HG03432 (cell line): ENCODE data around the gene ARSA.
"Not testable (repeated sequence)": the region's sequence is repeated elsewhere in the genome, so short reads cannot be mapped to it uniquely, and the experiment has no call there.

ENCODE experiments used
- ATAC-seq: cut with Tn5 transposase; IDR thresholded peaks from one replicate; pipeline ENCODE4 v1.9.1; 2021; ENCODE audit warnings: mild to moderate bottlenecking, moderate library complexity; ENCODE audit not compliant: unreplicated experiment

The ARSA gene

GRCh38 chr22:50627642-50628542, at the start of gene ARSA:
TSS of gene ARSA (minus strand) at chr22:50628152. CDS start at chr22:50627779, 373 bp downstream.
- peak; percentile 81 for ATAC-seq

GRCh38 chr22:50676661-50677492, 48.9 kb upstream of the ARSA start:
- no peak for ATAC-seq

GRCh38 chr22:50676180-50676636, 48.3 kb upstream of the ARSA start:
- no peak for ATAC-seq

GRCh38 chr22:50675553-50676179, 47.7 kb upstream of the ARSA start:
- no peak for ATAC-seq

GRCh38 chr22:50674606-50675552, 46.9 kb upstream of the ARSA start:
- no peak for ATAC-seq

- no peak for ATAC-seq
These were observed 46.2 kb upstream of the ARSA start for GRCh38 chr22:50674130-50674500.

- no peak for ATAC-seq
These were observed 45.5 kb upstream of the ARSA start for GRCh38 chr22:50673231-50674129.

GRCh38 chr22:50672471-50673230, 44.7 kb upstream of the ARSA start, which contains the start of gene SHANK3:
TSS of gene SHANK3 (plus strand) at chr22:50672823.
- ATAC-seq: no peak

- no peak for ATAC-seq
These were observed 44.1 kb upstream of the ARSA start for GRCh38 chr22:50672041-50672440.

- no peak for ATAC-seq
These were observed 43.7 kb upstream of the ARSA start for GRCh38 chr22:50671641-50672040.

GRCh38 chr22:50670914-50671538, 43.1 kb upstream of the ARSA start:
- ATAC-seq: no peak

GRCh38 chr22:50670513-50670912, 42.6 kb upstream of the ARSA start:
- no peak for ATAC-seq

- no peak for ATAC-seq
These were observed 37.8 kb upstream of the ARSA start for GRCh38 chr22:50665738-50666137.

GRCh38 chr22:50665212-50665611, 37.3 kb upstream of the ARSA start:
- no peak for ATAC-seq

- ATAC-seq: no peak
These were observed 32.4 kb upstream of the ARSA start for GRCh38 chr22:50660306-50660705.

- not testable (repeated sequence) for ATAC-seq
These were observed 31.8 kb upstream of the ARSA start for GRCh38 chr22:50659711-50660110.

GRCh38 chr22:50657925-50658324, 30.0 kb upstream of the ARSA start:
- ATAC-seq: no peak
